ENCODE results near the gene MBOAT1. TPM values are rescaled to one million over a fixed set of nuclear protein-coding genes. Genes with fewer than 3 reads are reported as not detected.

The MBOAT1 gene
- total and polyA plus RNA-seq, 8 donors = 14.8 to 22.2 (median 19.0) TPM

DNA sequence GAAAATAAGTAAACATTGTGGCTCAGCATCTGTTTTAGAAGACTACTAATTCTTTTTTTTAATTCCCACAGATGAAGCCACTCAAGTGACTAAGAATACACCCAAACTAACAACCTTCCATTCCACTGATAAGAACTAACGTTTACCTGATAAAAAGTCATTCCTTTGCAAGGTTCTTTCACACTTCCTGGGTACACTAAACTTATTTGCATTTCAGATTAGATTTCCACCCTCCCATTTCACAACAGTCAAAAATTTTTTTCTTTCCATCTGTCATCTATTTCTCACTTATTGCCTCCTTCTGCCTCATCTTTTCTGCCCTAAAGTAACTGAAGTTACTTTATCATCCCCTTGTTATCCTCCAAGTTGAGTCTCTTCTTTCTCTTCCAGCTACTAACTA, 20.3 kb downstream of the MBOAT1 start:
- no peaks in the 10 kb centered on the region for H3K36me3 ChIP-seq
- H3K27me3 ChIP-seq = no peaks in the 10 kb centered on the region
- no peaks in the 10 kb centered on the region for H3K4me1 ChIP-seq
- H3K27ac ChIP-seq = no peak overlapping the region
- H3K4me3 ChIP-seq = no peak overlapping the region
- no peak for ATAC-seq
- DNase-seq = no peak
- no peaks in the 10 kb centered on the region for H3K9me3 ChIP-seq
- intact Hi-C loops (cut with DNase I) = no loop called here
- TF ChIP-seq, protein P1, sequence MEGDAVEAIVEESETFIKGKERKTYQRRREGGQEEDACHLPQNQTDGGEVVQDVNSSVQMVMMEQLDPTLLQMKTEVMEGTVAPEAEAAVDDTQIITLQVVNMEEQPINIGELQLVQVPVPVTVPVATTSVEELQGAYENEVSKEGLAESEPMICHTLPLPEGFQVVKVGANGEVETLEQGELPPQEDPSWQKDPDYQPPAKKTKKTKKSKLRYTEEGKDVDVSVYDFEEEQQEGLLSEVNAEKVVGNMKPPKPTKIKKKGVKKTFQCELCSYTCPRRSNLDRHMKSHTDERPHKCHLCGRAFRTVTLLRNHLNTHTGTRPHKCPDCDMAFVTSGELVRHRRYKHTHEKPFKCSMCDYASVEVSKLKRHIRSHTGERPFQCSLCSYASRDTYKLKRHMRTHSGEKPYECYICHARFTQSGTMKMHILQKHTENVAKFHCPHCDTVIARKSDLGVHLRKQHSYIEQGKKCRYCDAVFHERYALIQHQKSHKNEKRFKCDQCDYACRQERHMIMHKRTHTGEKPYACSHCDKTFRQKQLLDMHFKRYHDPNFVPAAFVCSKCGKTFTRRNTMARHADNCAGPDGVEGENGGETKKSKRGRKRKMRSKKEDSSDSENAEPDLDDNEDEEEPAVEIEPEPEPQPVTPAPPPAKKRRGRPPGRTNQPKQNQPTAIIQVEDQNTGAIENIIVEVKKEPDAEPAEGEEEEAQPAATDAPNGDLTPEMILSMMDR (IDR thresholded peaks at IDR 0.05) = no peak

DNA sequence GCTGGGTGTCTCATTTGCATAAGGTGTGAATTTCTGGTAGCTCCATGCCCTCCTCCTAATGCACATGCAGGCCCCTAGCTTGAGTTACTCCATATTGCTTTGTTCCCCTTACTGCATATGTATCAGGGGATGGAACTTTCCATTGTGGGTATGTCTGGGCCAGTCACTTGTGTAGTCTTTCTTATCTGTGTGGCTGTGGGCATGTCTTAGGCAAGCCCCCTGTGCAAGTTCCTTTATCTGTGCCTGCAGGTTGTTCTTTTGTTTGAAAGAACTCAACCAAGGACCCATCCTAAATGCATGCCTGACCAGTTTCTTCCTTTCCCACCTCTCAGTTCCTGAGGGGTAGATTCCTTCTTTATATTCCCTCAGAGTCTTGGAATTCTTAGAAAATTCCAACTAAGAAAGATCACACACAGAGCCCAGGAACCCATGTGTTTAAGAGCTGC, 23.6 kb downstream of the MBOAT1 start:
- H3K36me3 ChIP-seq = no peaks in the 10 kb centered on the region
- H3K27me3 ChIP-seq = no peaks in the 10 kb centered on the region
- TF ChIP-seq, protein P1 (IDR thresholded peaks at IDR 0.05) = no peak
- H3K9me3 ChIP-seq = no peaks in the 10 kb centered on the region
- ATAC-seq (no peak), DNase-seq (no peak)
- no peak overlapping the region for H3K27ac ChIP-seq
- intact Hi-C loops (cut with DNase I) = no loop called here
- H3K4me3 ChIP-seq = no peak overlapping the region
- H3K4me1 ChIP-seq = no peaks in the 10 kb centered on the region

DNA sequence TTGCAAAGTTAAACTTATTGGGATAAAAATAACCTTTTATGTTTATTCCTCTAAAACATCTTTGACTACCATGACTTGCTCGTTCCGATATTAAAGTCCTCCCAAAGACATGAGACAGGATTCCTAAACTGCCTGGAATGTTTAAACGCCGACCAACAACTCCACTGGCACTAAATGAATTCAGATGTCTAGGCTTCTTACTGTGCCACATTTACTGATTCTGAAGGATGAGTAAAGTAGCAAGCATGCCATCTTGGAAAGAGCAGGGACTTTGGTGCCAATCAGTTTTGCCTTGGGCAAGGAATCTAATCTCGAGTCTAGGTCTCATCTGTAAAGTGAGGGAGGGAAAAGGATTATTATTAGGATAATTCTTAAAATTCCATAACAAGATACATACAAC, 25.3 kb downstream of the MBOAT1 start:
- intact Hi-C loops (cut with DNase I) = no loop called here
- no peaks in the 10 kb centered on the region for H3K27me3 ChIP-seq
- no peaks in the 10 kb centered on the region for H3K9me3 ChIP-seq
- TF ChIP-seq, protein P1 (IDR thresholded peaks at IDR 0.05) = no peak
- ATAC-seq (no peak), DNase-seq (no peak)
- no peaks in the 10 kb centered on the region for H3K4me1 ChIP-seq
- H3K4me3 ChIP-seq = no peak overlapping the region
- no peaks in the 10 kb centered on the region for H3K36me3 ChIP-seq
- no peak overlapping the region for H3K27ac ChIP-seq

DNA sequence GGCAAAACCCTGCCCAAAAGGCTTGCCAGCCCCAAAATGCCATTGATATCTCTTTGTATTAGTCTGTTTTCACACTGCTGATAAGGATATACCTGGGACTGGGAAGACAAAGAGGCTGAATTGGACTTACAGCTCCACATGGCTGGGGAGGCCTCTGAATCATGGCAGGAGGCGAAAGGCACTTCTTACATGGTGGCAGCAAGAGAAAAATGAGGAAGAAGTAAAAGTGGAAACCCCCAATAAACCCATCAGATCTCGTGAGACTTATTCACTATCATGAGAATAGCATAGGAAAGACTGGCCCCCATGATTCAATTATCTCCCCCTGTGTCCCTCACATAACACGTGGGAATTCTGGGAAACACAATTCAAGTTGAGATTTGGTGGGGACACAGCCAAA, 28.6 kb downstream of the MBOAT1 start:
- intact Hi-C loops (cut with DNase I) = no loop called here
- TF ChIP-seq, protein P1 (IDR thresholded peaks at IDR 0.05) = no peak
- no peaks in the 10 kb centered on the region for H3K36me3 ChIP-seq
- H3K9me3 ChIP-seq = no peaks in the 10 kb centered on the region
- no peaks in the 10 kb centered on the region for H3K4me1 ChIP-seq
- H3K4me3 ChIP-seq = no peak overlapping the region
- no peaks in the 10 kb centered on the region for H3K27me3 ChIP-seq
- H3K27ac ChIP-seq = peak overlapping the region in 1 of 2 donors; percentile 54
- DNase-seq = no peak
- ATAC-seq = no peak

DNA sequence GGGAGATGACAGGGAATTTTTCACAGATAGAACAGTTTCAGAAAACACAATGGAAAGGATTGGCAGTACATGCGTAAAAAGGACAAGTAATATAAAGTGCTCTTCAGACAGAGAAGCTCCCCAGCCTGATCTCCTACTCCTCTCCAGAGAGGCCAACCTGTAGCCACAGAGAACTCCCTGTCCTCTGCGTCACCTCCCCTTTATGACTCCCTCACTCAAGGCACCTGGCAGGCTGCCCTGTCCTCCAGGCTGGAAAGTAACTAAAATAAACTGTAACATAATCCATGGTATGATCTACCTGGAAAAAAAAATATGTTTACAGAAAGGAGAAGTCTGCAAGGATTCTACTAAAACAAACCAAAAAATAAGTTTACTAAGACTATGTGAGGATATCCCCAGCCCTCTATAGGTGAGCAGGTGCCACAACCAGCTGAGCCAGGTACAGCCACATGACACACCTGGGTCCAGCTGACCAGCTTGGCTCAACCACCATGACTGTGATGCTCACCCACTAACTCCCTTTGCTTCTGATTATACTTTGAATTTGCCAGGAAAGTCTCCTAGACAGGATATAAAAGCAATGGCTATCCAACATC, 29.2 kb downstream of the MBOAT1 start:
- Histone ChIP-seq H3K27ac (peak overlapping the region in 1 of 2 donors; percentile 54), H3K27me3 (no peaks in the 10 kb centered on the region), H3K36me3 (no peaks in the 10 kb centered on the region), H3K4me3 (no peak overlapping the region), H3K4me1 (no peaks in the 10 kb centered on the region), H3K9me3 (no peaks in the 10 kb centered on the region)
- DNase-seq (peak in 3 of 4 donors; percentile 13 to 83 (median 64)), ATAC-seq (peak; percentile 91)
- intact Hi-C loops (cut with DNase I) = no loop called here
- TF ChIP-seq, protein P1 (IDR thresholded peaks at IDR 0.05) = no peak

Measured in left lung (tissue), 10 donors.